Measurements from ENCODE around the gene BACE2. TPM values are rescaled to one million over a fixed set of nuclear protein-coding genes. Genes with fewer than 3 reads are reported as not detected.
"Not testable (repeated sequence)": the region's sequence is repeated elsewhere in the genome, so short reads cannot be mapped to it uniquely, and the experiment has no call there.

The BACE2 gene
- total RNA-seq, 1 experiment from 2014 or later: 70.5 TPM

DNA sequence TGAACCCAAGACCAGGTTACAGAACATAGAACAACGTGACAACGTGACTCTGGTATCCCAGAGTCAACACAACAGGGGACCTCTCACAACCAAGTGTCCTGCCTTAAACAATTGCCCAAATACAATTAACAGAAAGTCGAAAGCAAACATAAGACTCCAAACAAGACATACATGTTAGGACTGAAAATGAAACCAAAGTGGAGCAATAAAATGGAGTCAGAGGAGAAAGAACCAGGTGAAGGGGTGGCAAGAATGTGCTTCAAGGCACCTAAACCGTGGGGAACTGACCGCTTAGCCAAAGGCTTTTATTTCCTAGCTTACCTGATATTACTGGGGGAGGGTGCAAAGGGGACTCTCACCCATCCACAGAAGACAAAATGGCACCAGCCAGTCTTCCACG is 17.8 kb downstream of the BACE2 start:
- no peak for DNase-seq (ENCODE audit: low read depth)

DNA sequence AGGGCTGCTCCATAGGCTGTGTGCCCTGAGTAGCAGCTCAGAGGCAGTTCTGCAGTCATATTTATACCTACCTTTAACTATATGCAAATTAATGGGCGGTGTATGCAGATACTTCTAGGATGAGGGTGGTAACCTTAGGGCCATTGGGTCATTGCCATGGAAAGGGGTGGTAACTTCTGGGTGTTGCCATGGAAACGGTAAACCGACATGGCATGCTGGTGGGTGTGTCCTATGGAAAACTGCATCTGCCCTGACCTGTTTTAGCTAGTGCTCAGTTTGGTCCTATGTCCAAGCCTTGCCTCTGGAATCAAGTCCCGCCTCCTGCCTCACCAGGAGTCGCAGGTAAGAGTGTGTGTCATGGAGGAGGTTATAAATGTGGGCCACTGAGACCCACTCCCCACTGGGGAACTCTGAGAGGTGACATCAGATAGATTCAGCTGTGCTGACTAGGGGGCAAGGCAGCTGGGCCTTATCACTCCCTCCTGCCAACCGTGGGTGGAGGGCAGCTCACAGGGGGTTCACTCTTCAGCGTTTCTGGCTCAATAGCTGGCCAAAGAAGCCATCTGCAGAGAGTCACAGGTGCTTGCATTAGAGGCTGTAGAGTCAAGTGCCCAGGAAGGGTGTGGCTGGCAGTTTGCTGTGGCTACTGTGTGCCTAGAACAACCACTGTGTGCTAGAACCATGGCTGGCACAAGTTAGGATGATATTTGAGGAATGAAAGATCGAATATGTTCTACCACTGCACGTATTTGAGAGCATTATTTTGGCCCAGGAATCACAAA is 19.0 kb downstream of the BACE2 start:
- DNase-seq (ENCODE audit: low read depth): peak; percentile 21

DNA sequence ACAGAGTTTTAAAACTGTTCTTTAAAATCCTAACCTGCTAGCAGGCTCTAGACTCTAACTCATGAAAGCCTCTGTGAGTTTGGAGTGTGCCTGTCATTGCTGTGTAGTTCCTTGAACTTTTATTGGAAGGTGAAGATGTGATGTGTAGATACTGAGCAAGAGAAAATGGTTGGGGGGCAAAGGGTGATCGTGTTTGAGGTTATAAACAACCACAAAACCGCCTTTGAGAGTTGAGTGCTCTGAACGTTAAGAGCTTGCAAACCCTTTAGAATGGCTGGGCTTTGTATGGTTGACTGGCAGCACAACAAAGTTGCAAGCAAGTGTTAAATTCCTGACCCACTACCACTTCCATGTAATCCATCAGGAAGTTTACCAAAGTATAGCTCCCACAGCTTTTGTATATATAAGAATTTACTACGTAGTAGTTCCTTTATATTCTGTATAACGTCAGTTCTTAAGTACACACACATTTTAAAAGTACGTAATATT is 19.6 kb downstream of the BACE2 start:
- DNase-seq (ENCODE audit: low read depth): no peak

DNA sequence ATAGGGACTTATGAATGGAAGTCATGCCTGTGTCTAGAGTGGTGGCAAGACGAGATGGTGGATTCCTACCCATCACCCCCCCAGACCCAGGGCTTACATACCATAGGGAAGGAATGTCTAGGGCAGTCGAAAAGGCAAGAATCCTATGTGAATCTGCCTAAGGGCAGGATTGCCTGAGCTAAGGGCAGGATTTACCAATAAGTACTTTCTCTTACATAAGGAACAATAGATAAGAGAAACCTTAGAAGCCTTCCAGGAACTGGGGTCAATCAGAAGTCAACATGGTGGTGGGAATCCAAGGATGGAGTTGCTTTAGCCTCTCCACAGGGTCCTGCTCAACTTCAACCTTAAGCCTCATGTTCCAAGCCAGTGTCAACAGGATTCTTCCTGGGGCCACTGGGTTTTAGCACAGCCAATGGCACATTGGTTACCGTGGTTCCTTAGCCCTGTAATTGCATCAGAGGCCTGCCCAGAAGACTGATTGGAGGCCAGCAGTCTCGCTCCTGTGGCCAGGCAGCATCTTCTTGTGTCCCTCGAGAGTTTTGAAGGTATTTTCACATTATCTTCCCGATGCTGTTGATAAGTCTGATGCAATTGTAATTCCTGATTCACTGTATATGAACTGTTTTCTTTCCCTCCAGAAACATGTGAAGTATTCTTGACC is 20.7 kb downstream of the BACE2 start:
- no peak for DNase-seq (ENCODE audit: low read depth)

DNA sequence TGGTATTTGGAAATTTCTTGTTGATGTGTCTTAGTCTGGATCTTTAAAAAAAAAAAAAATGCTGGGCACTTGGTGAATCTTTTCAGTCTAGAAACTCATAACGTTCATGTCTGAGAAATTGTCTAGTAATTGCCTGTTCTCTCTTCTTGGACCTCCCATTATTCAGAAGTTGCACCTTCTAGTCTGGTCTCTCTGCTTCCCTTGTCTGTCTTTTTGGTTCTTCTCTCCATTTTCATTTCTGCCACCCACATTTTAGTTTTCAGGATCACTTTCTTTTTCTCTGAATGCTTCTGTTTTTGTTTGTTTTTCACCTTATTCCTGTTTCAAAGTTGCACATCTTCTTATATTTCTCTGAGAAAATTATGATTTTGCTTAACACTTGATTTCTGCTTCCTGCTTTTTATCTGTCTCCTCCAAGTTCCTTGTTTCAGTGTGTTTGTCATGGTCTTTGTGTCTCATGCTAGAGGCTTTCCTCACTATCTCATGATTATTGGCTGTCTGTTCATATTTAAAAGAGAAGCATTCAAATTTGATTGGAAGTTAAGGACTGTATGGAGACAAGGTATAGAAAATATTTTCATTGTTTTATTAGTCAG is 21.3 kb downstream of the BACE2 start:
- no peak for DNase-seq (ENCODE audit: low read depth)

DNA sequence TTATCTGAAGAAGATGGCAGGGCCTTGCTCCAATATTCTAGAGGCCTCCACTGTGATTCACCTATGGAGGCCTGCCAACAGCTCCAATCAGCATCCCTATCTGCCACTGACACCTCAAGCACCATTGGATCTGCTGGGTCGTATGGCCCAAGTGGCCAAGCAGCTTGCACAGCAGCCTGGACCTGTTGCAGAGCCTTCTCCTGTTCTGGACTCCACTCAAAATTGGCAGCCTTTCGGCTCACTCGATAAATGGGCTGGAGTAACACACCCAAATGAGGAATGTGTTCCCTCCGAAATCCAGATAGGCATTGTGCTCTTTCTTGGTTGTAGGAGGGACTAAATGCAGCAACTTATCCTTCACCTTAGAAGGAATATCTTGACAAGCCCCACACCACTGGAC is 24.6 kb downstream of the BACE2 start:
- not testable (repeated sequence) for DNase-seq (ENCODE audit: low read depth)

DNA sequence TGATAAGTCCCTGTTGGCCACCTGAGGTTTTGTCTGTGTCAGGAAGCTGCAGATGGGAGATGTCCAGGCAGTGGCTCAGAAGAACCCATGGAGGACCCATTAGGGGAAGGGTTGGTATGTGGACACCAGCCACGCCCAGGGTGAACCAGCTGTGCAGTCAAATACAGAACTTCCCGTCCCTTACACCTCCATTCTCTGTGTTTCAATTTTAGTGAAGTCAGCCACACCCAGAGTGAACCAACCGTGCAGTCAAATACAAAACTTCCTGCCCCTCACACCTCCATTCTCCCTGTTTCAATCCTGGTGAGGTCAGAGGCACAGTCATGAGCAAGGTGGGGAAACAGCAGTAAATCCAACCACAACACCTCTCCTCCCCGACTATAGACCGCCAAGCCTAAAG is 27.4 kb downstream of the BACE2 start:
- DNase-seq (ENCODE audit: low read depth): peak; percentile 32

DNA sequence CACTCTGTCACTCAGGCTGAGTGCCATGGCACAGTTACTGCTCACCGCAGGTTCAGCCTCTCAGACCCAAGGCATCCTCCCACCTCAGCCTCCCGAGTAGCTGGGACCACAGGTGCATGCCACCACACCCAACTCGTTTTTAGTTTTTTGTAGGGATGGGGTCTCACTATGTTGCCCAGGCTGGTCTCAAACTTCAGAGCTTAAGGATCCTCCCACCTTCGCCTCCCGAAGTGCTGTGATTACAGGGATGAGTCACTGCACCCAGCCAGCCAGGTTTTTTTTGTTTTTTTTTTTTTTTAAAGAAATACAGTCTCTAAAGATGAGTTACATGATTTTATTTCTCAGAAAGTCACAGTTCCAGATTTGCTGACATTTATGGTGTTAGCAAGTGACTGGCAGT is 29.0 kb downstream of the BACE2 start:
- DNase-seq (ENCODE audit: low read depth): peak; percentile 57

DNA sequence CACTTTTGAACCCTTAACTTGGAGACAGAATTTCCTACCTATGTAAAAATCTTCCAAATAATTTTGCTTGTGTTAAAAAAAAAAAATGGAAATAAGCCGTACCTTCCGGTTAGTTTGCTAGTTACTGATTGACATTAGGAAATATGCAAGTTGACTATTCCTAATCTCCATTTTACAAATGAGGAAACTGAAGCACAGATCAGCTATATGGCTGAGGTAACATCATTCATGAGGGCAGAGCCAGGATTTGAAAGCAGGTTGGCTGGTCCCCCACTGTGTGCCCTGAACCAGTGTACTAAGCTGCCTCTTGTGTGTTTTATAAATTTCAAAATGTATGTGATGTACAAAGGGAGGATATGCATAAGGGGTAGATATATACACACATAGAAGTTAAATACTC is 29.6 kb downstream of the BACE2 start:
- no peak for DNase-seq (ENCODE audit: low read depth)

DNA sequence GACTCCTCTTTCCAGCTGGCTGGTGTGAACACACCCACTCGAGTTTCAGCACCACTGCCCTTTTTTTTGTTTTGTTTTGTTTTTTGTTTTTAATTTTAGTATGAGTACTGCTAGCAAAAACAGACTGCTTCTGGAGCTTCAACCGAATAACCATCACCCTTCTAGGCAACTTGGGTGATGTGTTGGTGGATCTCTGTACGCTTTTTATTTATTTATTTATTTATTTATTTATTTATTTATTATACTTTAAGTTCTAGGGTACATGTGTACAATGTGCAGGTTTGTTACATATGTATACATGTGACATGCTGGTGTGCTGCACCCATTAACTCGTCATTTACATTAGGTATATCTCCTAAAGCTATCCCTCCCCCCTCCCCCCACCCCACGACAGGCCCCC is 30.7 kb downstream of the BACE2 start:
- DNase-seq (ENCODE audit: low read depth): not testable (repeated sequence)

DNA sequence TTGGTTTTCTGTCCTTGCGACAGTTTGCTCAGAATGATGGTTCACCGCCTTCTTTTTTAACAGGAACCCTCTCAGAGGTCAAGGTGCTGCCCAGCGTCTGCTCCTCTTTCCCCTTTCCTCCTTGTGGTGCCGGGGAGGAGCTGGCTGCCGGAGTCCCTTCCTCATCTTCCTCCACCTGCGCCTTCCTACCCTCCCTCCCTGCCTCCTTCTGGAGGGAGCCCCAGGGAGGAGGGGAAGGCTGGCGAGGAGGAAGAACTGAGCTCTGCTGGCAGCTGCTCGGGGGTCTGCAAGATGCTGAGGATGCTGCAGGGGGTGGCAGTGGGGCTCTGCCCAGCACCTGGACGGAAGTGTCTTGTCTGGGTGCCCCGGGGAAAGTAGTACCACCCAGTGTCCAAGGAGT is 31.2 kb downstream of the BACE2 start:
- DNase-seq (ENCODE audit: low read depth): no peak

DNA sequence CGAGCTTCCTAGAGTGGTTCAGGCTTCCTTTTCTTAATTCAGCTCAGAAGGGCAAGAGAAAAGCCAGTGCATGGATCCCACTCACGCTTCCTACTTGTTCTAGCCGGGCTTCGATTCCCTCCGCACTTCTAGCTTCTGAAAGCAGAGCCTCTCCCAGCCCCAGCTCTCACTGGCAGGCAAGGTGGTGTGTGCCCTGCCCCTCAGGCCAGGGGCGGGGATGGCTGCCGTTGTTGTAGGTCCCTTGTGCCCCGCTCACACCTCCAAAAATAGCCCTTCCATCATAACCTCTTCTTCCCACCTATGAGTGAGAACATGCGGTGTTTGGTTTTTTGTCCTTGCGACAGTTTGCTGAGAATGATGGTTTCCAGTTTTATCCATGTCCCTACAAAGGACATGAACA is 31.6 kb downstream of the BACE2 start:
- no peak for DNase-seq (ENCODE audit: low read depth)

DNA sequence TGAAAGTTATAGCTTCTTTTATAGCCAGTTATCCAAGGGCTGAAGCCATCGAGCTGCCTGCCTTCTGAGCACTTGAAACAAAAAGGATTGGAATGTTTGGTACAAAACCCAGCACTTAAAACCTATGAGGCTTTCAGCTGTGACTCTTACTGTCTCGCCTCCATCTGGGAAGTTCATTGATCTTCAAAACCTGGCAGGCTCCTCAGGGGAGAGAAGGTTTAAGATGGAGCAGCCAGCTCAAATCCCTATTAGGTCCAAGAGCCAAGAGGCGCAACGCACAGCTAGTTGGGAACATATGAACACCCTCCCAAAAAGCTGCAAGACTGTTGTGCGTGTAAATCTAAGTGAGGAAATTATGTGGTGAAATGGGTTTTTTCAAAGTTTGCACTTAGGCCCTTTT is 33.4 kb downstream of the BACE2 start:
- DNase-seq (ENCODE audit: low read depth): no peak

DNA sequence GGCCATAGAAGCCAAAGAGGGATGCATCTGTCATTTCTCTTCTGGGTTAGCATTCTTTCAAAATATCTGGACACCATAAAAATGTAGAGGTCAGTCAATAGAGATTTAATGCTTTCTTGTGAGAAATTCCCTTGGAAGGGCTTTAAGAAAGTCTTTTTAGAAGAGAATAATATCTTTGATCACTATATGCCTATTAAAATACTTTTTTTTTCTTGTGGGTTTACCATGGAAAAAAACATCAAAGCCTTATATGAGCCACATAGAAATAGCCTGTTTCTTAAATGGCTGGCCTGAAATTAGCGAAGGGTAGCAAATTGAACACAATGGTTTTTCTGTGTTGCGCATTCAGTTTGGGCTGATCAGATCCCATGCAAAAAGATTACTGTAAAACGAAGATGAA is 36.8 kb downstream of the BACE2 start:
- DNase-seq (ENCODE audit: low read depth): no peak

DNA sequence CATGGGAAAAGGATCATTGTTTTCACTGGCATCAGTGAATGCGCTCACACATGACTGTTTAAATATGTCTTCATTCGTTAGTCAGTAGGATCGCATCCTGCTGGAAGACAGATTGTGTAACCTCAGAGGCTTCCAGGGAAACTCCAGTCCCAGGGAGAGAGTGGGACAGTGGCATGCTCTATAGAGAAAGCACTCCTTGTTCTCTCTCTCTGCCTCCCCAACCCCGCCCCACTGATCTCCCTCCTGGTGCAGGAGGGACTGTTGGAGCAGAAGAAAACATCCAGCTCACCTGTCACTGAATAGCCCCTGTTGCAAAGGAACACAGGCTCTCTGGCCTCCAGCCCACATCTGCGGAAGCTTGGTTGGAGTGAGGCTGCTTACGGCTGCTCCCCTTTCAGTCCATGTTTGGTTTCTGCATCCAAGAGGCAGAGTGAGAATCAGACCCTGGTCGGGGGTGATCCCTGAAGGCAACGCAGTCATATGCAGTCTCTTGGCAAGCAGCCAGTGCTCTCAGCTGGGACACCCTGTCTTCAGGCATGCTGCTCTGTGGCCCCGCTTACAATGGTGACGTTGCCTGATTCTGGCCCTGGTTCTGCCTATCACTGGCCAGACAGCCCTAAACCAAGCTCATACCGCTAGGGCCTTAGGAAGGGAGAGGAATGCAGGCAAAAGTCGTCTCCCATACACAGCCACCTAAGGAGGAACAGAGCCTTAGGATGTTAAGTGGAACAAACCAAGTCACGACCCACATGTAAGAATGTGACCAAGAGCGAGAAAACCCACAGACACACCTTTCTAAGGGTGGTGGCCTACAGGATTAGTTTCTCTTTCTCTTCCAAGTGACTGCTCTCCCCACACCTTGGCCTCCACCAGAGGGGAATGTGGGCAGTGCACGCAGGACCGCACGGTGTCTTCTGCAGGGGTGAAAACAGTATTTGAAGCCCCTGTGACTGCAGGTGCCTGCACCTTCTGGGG is 39.7 kb downstream of the BACE2 start:
- DNase-seq (ENCODE audit: low read depth): peak; percentile 52

DNA sequence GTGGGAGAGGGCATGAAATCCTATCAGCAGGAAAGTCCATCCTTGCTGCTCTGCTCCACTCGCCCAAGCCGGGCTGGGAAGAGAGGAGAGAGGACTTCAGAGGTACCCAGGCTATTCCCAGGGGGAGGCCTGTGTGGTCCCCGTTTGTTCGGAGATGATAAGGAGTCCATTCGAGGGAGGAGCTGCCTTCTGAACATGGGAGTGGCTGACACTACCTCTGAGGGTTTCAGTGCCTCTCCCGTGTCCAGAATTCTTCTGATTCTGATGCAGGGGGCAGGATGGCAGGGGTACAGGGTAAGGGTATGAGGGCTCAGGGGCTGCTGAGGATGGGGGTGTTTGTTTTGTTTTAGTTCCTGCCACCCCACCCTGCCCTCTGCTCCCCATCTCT is 40.4 kb downstream of the BACE2 start:
- no peak for DNase-seq (ENCODE audit: low read depth)

DNA sequence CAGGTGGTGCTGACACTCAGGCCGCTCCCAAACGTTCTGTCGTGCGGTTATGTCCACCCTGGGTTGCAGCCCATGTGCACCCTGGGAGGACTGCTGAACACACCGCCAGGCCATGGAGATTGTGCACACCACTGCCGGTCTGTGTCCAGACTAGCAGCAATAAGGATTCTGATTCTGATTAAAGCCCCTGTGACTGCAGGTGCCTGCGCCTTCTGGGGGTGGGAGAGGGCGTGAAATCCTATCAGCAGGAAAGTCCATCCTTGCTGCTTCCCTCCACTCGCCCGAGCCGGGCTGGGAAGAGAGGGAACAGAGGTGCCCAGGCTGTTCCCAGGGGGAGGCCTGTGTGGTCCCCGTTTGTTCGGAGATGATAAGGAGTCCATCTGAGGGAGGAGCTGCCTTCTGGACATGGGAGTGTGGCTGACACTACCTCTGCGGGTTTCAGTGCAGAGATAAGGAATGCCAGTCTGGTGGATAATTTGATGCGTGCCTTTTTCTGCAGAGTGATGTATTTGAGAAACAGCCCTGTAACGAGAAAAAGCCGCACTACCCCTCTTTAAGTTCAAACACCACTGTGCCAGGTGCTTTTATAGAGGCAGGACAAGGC is 41.2 kb downstream of the BACE2 start:
- no peak for DNase-seq (ENCODE audit: low read depth)

DNA sequence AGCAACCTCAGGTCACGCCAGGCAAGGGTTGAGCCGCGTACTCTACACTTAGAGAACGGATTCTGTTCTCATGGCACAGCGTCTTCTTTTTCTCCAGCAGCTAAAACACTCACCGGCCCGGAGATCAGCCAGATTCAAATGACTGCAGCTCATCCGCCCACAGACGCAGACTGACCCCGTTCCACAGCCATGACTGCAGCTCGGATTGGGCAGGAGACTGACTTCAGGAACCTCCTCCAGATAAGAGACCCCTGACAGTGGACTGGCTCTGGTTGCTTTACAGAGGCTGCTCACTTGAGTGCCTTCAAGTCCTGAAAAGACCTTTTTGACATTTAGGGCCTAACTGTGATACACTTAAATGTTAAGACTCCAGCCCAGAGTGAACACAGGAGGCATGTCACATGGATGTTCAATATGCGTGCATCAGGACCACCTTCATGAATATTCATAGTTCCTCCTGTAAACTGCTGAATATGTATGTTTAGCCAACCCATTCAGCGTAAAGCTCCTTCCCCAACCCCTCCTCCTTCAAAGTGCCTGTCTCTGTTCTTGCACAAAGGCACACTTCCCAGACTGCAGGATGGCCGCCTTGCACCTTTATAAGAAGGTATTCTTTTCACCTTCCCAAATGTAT is 42.6 kb downstream of the BACE2 start:
- DNase-seq (ENCODE audit: low read depth): no peak

DNA sequence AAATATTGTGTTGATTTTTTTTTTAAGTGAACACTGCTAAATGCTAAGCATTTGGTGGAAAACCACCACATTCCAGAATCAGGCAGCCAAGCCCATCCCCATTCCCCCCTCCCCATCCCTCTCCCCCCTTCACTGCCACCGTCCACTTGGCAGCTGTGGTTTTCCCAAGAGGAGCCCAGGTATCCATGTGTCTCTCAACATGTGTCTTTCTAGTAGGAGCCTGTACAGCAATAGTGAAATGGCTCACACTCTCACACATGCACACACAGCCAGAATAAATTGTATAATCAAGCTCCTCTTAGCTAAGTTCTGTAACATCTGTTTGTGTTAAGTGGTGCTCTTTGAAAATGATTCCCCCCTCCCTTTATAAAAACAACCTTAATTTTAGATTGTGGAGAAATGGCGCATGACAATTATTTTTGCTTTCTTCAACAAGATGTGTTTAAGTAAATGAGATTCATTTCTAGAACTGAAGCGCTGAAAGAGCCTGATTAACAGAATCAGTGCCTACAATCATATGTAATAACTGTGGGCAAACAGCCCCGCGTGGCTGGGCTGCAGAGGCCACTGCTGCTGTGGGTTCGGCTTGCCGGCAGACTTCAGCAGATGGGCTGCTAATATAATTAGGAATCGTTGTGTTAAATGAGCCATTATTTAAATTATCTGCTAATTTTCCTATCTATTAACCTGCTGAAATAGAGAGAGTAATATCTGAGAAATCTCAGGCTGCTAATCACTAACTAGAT is 43.3 kb downstream of the BACE2 start:
- no peak for DNase-seq (ENCODE audit: low read depth)

DNA sequence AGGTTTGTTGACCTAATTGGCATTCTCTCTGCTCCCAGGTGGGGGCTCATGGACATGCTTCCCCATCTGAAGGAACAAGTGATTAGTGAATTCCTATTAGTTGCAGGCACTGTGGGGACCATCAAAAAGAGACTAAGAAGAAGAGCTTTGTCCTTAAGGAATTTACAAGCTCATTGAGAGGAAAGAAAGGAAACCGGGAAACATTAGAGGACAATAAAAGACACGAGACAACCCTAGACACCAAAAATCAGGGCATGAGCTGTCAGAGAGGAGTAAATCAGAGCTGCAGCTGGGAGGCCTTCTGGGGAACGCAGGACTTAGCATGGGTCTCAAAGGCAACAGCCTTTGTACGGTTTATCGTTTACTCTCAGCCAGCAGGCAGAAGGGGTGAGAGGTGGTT is 45.1 kb downstream of the BACE2 start:
- DNase-seq (ENCODE audit: low read depth): no peak

Data from Daoy (cell line).